Mesenchymal stem cell (in vitro differentiated cells and primary cell): Measurements from ENCODE around the gene HCRTR2.

Experiments used
- DNase-seq: peaks from one replicate; pipeline ENCODE4 v3.0.0-alpha.2; 2013
- H2AFZ ChIP-seq: one replicate; pipeline ENCODE4 v1.6.1; 2013; ENCODE audit warnings: low read depth, mild to moderate bottlenecking, control low read depth, inconsistent platforms, low read length, moderate library complexity
- H2AK5ac ChIP-seq: 2 replicates; pipeline ENCODE4 v1.6.1; 2013; ENCODE audit warnings: low read length, moderate library complexity, mild to moderate bottlenecking, inconsistent platforms; ENCODE audit not compliant: severe bottlenecking
- H2BK120ac ChIP-seq: one replicate; pipeline ENCODE4 v1.6.1; 2013; ENCODE audit warnings: low read depth, mild to moderate bottlenecking, inconsistent platforms, low read length, moderate library complexity
- H2BK12ac ChIP-seq, 2 experiments: one replicate each; pipeline ENCODE4 v1.6.1; 2013; ENCODE audit warnings: inconsistent platforms in 2 of 2, low read length in 2 of 2, mild to moderate bottlenecking in 2 of 2, moderate library complexity in 2 of 2, control low read depth in 1 of 2
- H2BK15ac ChIP-seq: one replicate; pipeline ENCODE4 v1.6.1; 2013; ENCODE audit warnings: mild to moderate bottlenecking, low read depth, inconsistent platforms; ENCODE audit not compliant: poor library complexity, severe bottlenecking
- H2BK5ac ChIP-seq: 2 replicates; pipeline ENCODE4 v1.6.1; 2013; ENCODE audit warnings: low read depth, mild to moderate bottlenecking, low read length, control low read depth, inconsistent platforms; ENCODE audit not compliant: poor library complexity, severe bottlenecking
- H3K14ac ChIP-seq, 2 experiments: one replicate each; pipeline ENCODE4 v1.6.1; 2013; ENCODE audit warnings: inconsistent platforms in 2 of 2, low read length in 2 of 2, control low read depth in 1 of 2, mild to moderate bottlenecking in 1 of 2, moderate library complexity in 1 of 2
- H3K18ac ChIP-seq, 2 experiments: one replicate each; pipeline ENCODE4 v1.6.1; 2013; ENCODE audit warnings: inconsistent platforms in 2 of 2, low read length in 2 of 2, control low read depth in 1 of 2, low read depth in 1 of 2, mild to moderate bottlenecking in 1 of 2
- H3K23ac ChIP-seq, 2 experiments: one replicate each; pipeline ENCODE4 v1.6.1; 2013; ENCODE audit warnings: inconsistent platforms in 2 of 2, low read length in 2 of 2, mild to moderate bottlenecking in 2 of 2, moderate library complexity in 2 of 2, control low read depth in 1 of 2
- H3K27ac ChIP-seq: 2 replicates; pipeline ENCODE4 v1.5.1; 2013; ENCODE audit warnings: mild to moderate bottlenecking, moderate library complexity, low read length, control low read depth, inconsistent platforms; ENCODE audit not compliant: poor library complexity, severe bottlenecking
- H3K27me3 ChIP-seq, 2 experiments: 2 replicates each; pipeline versions ENCODE4 v1.6.1 to v1.7.0; 2013; ENCODE audit warnings: low read length in 2 of 2, mild to moderate bottlenecking in 2 of 2, moderate library complexity in 2 of 2, control low read depth in 1 of 2, inconsistent platforms in 1 of 2; ENCODE audit not compliant: control insufficient read depth in 1 of 2, insufficient read depth in 1 of 2
- H3K36me3 ChIP-seq, 2 experiments: 2 replicates each; pipeline versions ENCODE4 v1.6.1 to v1.7.0; 2013; ENCODE audit warnings: low read length in 2 of 2, control low read depth in 1 of 2, inconsistent platforms in 1 of 2, low read depth in 1 of 2, mild to moderate bottlenecking in 1 of 2; ENCODE audit not compliant: insufficient read depth in 2 of 2, control insufficient read depth in 1 of 2
- H3K4ac ChIP-seq, 2 experiments: one replicate each; pipeline ENCODE4 v1.6.1; 2013; ENCODE audit warnings: inconsistent platforms in 2 of 2, low read length in 2 of 2, mild to moderate bottlenecking in 2 of 2, moderate library complexity in 2 of 2, control low read depth in 1 of 2, low read depth in 1 of 2
- H3K4me1 ChIP-seq: 2 replicates; pipeline ENCODE4 v1.6.1; 2013; ENCODE audit warnings: low read depth, low read length, control low read depth; ENCODE audit not compliant: control insufficient read depth, insufficient read depth
- H3K4me2 ChIP-seq: 2 replicates; pipeline ENCODE4 v1.6.1; 2013; ENCODE audit warnings: low read length, mild to moderate bottlenecking, inconsistent platforms; ENCODE audit not compliant: poor library complexity, severe bottlenecking
- H3K4me3 ChIP-seq, 2 experiments: 2 replicates each; pipeline versions ENCODE4 v1.5.1 to v1.7.0; 2013; ENCODE audit warnings: low read length in 2 of 2, mild to moderate bottlenecking in 2 of 2, control low read depth in 1 of 2, low read depth in 1 of 2; ENCODE audit not compliant: insufficient read depth in 1 of 2
- H3K79me1 ChIP-seq: replicated peaks from 2 replicates; pipeline ENCODE4 v1.6.1; 2013; ENCODE audit warnings: mild to moderate bottlenecking, control low read depth, low read length, inconsistent platforms; ENCODE audit not compliant: poor library complexity, severe bottlenecking
- H3K9ac ChIP-seq: 2 replicates; pipeline ENCODE4 v1.7.0; 2013; ENCODE audit warnings: mild to moderate bottlenecking, low read length, moderate library complexity
- H3K9me3 ChIP-seq: 2 replicates; pipeline ENCODE4 v1.7.0; 2013; ENCODE audit warnings: mild to moderate bottlenecking, low read length; ENCODE audit not compliant: control insufficient read depth
- H4K8ac ChIP-seq: one replicate; pipeline ENCODE4 v1.6.1; 2013; ENCODE audit warnings: inconsistent platforms, mild to moderate bottlenecking, low read length, moderate library complexity
- H4K91ac ChIP-seq: one replicate; pipeline ENCODE4 v1.6.1; 2013; ENCODE audit warnings: mild to moderate bottlenecking, low read length, inconsistent platforms
- WGBS: methylation state at CpG from one replicate; pipeline ENCODE4 v1.1.7; 2013; ENCODE audit warnings: mixed read lengths; 5-methylcytosine and 5-hydroxymethylcytosine counted together

HCRTR2 gene

GRCh38 chr6:55250400-55250799, 76.1 kb downstream of the HCRTR2 start:
- no peak overlapping the region for H3K14ac ChIP-seq
- no peak overlapping the region for H2AFZ ChIP-seq
- no peaks in the 10 kb centered on the region for H3K9me3 ChIP-seq
- no peak overlapping the region for H2BK120ac ChIP-seq
- H3K27me3 ChIP-seq, result no peaks in the 10 kb centered on the region
- H4K91ac ChIP-seq, result no peak overlapping the region
- no peak overlapping the region for H3K23ac ChIP-seq
- 0% methylated on average over 1 of the region's 1 CpG for WGBS
- H3K4ac ChIP-seq, result no peak overlapping the region
- no peak overlapping the region for H4K8ac ChIP-seq
- no peaks in the 10 kb centered on the region for H3K36me3 ChIP-seq
- H3K4me3 ChIP-seq, result no peak overlapping the region
- DNase-seq, result no peak
- H3K79me1 ChIP-seq, result no peaks in the 10 kb centered on the region
- H3K4me1 ChIP-seq, result no peaks in the 10 kb centered on the region
- no peak overlapping the region for H3K9ac ChIP-seq
- H3K27ac ChIP-seq, result no peak overlapping the region
- H2BK15ac ChIP-seq, result no peak overlapping the region
- no peak overlapping the region for H2BK5ac ChIP-seq
- no peak overlapping the region for H2AK5ac ChIP-seq
- H2BK12ac ChIP-seq, result no peak overlapping the region
- no peak overlapping the region for H3K4me2 ChIP-seq
- H3K18ac ChIP-seq, result no peak overlapping the region

- H4K8ac ChIP-seq, result no peak overlapping the region
- no peak overlapping the region for H3K9ac ChIP-seq
- no peak overlapping the region for H3K18ac ChIP-seq
- H3K36me3 ChIP-seq, result no peaks in the 10 kb centered on the region
- H3K4me3 ChIP-seq, result no peak overlapping the region
- H3K4ac ChIP-seq, result no peak overlapping the region
- H3K23ac ChIP-seq, result no peak overlapping the region
- no peaks in the 10 kb centered on the region for H3K27me3 ChIP-seq
- no peak overlapping the region for H3K4me2 ChIP-seq
- H3K79me1 ChIP-seq, result no peaks in the 10 kb centered on the region
- no peak for DNase-seq
- H2BK5ac ChIP-seq, result no peak overlapping the region
- no peak overlapping the region for H2AFZ ChIP-seq
- H2AK5ac ChIP-seq, result no peak overlapping the region
- WGBS, result 86% methylated on average over 10 of the region's 10 CpGs
- no peaks in the 10 kb centered on the region for H3K9me3 ChIP-seq
- H3K14ac ChIP-seq, result no peak overlapping the region
- H2BK12ac ChIP-seq, result no peak overlapping the region
- H3K27ac ChIP-seq, result no peak overlapping the region
- no peak overlapping the region for H4K91ac ChIP-seq
- no peak overlapping the region for H2BK120ac ChIP-seq
- H2BK15ac ChIP-seq, result no peak overlapping the region
- no peaks in the 10 kb centered on the region for H3K4me1 ChIP-seq
Measured at GRCh38 chr6:55255113-55255512, 80.8 kb downstream of the HCRTR2 start.

- no peaks in the 10 kb centered on the region for H3K36me3 ChIP-seq
- H2BK120ac ChIP-seq, result no peak overlapping the region
- H3K18ac ChIP-seq, result no peak overlapping the region
- H3K9ac ChIP-seq, result no peak overlapping the region
- no peak overlapping the region for H2BK15ac ChIP-seq
- no peak overlapping the region for H3K4me3 ChIP-seq
- no peak overlapping the region for H3K4me2 ChIP-seq
- H3K79me1 ChIP-seq, result no peaks in the 10 kb centered on the region
- 96% methylated on average over 1 of the region's 2 CpGs for WGBS
- no peak overlapping the region for H2AFZ ChIP-seq
- H3K27ac ChIP-seq, result no peak overlapping the region
- no peak overlapping the region for H2AK5ac ChIP-seq
- no peaks in the 10 kb centered on the region for H3K27me3 ChIP-seq
- no peak overlapping the region for H3K14ac ChIP-seq
- no peak overlapping the region for H3K23ac ChIP-seq
- no peaks in the 10 kb centered on the region for H3K4me1 ChIP-seq
- no peak overlapping the region for H2BK12ac ChIP-seq
- no peak overlapping the region for H2BK5ac ChIP-seq
- H4K8ac ChIP-seq, result no peak overlapping the region
- no peaks in the 10 kb centered on the region for H3K9me3 ChIP-seq
- no peak overlapping the region for H3K4ac ChIP-seq
- no peak overlapping the region for H4K91ac ChIP-seq
- no peak for DNase-seq
Measured at GRCh38 chr6:55260181-55260580, 85.9 kb downstream of the HCRTR2 start.

GRCh38 chr6:55265409-55266114, 91.2 kb downstream of the HCRTR2 start:
- Histone ChIP-seq H3K4ac (no peak overlapping the region), H4K91ac (no peak overlapping the region), H3K4me3 (no peak overlapping the region), H3K27ac (no peak overlapping the region), H3K4me1 (no peaks in the 10 kb centered on the region), H2BK5ac (no peak overlapping the region), H3K14ac (no peak overlapping the region), H3K79me1 (no peaks in the 10 kb centered on the region), H2BK15ac (no peak overlapping the region), H3K27me3 (no peaks in the 10 kb centered on the region), H4K8ac (no peak overlapping the region), H3K9ac (no peak overlapping the region), H2AK5ac (no peak overlapping the region), H3K18ac (no peak overlapping the region), H3K4me2 (no peak overlapping the region), H2AFZ (no peak overlapping the region), H2BK120ac (no peak overlapping the region), H2BK12ac (no peak overlapping the region), H3K9me3 (no peaks in the 10 kb centered on the region), H3K36me3 (no peaks in the 10 kb centered on the region), H3K23ac (no peak overlapping the region)
- no peak for DNase-seq
- 93% methylated on average over 3 of the region's 4 CpGs for WGBS
